Measurements from ENCODE around the gene C6orf141. TPM values are rescaled to one million over a fixed set of nuclear protein-coding genes. Genes with fewer than 3 reads are reported as not detected.
"Not testable (repeated sequence)": the region's sequence is repeated elsewhere in the genome, so short reads cannot be mapped to it uniquely, and the experiment has no call there.

C6orf141 gene
- total RNA-seq, 1 donor from 2014 or later, result 70.0 TPM

- no peak for DNase-seq (ENCODE audit: low spot score)
These were observed 26.1 kb downstream of the C6orf141 start for GRCh38 chr6:49576618-49577017.

- DNase-seq (ENCODE audit: low spot score), result no peak
These were observed 29.2 kb downstream of the C6orf141 start for GRCh38 chr6:49579649-49580048.

GRCh38 chr6:49582529-49582928 lies 32.1 kb downstream of the C6orf141 start:
- no peak for DNase-seq (ENCODE audit: low spot score)

GRCh38 chr6:49587262-49587661 lies 36.8 kb downstream of the C6orf141 start:
- not testable (repeated sequence) for DNase-seq (ENCODE audit: low spot score)

Other genes with a start within 250 kb of the C6orf141 start
- gene MMUT, start 87.4 kb upstream of the C6orf141 start, total RNA-seq, result 31.5 TPM
- gene CENPQ, start 87.3 kb upstream of the C6orf141 start, total RNA-seq, result 3.5 TPM
- gene GLYATL3, start 50.7 kb upstream of the C6orf141 start, total RNA-seq, result not detected
- 0.52 TPM for gene RHAG, start 86.2 kb downstream of the C6orf141 start, total RNA-seq
- 9.8 TPM for gene CRISP2, start 162.9 kb downstream of the C6orf141 start, total RNA-seq
- 7.5 TPM for gene CRISP3, start 193.7 kb downstream of the C6orf141 start, total RNA-seq
- not detected for gene PGK2, start 236.6 kb downstream of the C6orf141 start, total RNA-seq